Measurements from ENCODE around the gene LONP1. TPM values are rescaled to one million over a fixed set of nuclear protein-coding genes. Genes with fewer than 3 reads are reported as not detected.
A peak's percentile ranks its signal among the peaks of the same experiment; 100 is the strongest.

LONP1 gene
- total RNA-seq, 1 experiment from 2014 or later = 186 TPM

- H3K4me3 Mint-ChIP-seq = no peak overlapping the region
- CTCF ChIA-PET = no interaction called here
- no peaks in the 10 kb centered on the region for H3K9me3 Mint-ChIP-seq
- POLR2A ChIA-PET = no interaction called here
- no peak overlapping the region for H3K27ac Mint-ChIP-seq
- no peaks in the 10 kb centered on the region for H3K27me3 Mint-ChIP-seq (ENCODE audit: low read depth)
- no peak for DNase-seq (ENCODE audit: low spot score)
- peaks cover 71% of the 10 kb centered on the region for H3K36me3 Mint-ChIP-seq
- TF ChIP-seq HMGA2 (CRISPR knock-in tag; IDR thresholded peaks at IDR 0.05) = no peak
- no peak for TF ChIP-seq ZNF416 (CRISPR knock-in tag; IDR thresholded peaks at IDR 0.05)
- TF ChIP-seq OVOL2 (CRISPR knock-in tag; IDR thresholded peaks at IDR 0.05; ENCODE audit: borderline replicate concordance) = no peak
- no peak for TF ChIP-seq CBFB (CRISPR knock-in tag; IDR thresholded peaks at IDR 0.05; ENCODE audit: low read depth)
- no peak for TF ChIP-seq ZNF232 (CRISPR knock-in tag; IDR thresholded peaks at IDR 0.05)
- TF ChIP-seq PRDM15 (CRISPR knock-in tag; IDR thresholded peaks at IDR 0.05) = no peak
- no peak for ATAC-seq
- peaks cover 11% of the 10 kb centered on the region for H3K4me1 Mint-ChIP-seq
These were observed 56.0 kb downstream of the LONP1 start for GRCh38 chr19:5663904-5664303.

- H3K4me1 Mint-ChIP-seq = peaks cover 3% of the 10 kb centered on the region; the same call in 1 of the 2 replicates
- POLR2A ChIA-PET = no interaction called here
- no peak for ATAC-seq
- no peak for DNase-seq (ENCODE audit: low spot score)
- no peak overlapping the region for H3K4me3 Mint-ChIP-seq
- no peaks in the 10 kb centered on the region for H3K27me3 Mint-ChIP-seq (ENCODE audit: low read depth)
- H3K36me3 Mint-ChIP-seq = peaks cover 68% of the 10 kb centered on the region
- no peaks in the 10 kb centered on the region for H3K9me3 Mint-ChIP-seq
- 0 out of 2 replicates have a peak overlapping the region, but pooled peaks have one; percentile 24 for H3K27ac Mint-ChIP-seq
- no peak for TF ChIP-seq ELF4 (CRISPR knock-in tag; IDR thresholded peaks at IDR 0.05; ENCODE audit: low read depth)
- TF ChIP-seq USF1 (CRISPR knock-in tag; IDR thresholded peaks at IDR 0.05) = no peak
- TF ChIP-seq E2F4 (CRISPR knock-in tag; IDR thresholded peaks at IDR 0.05; ENCODE audit: borderline replicate concordance, low read depth) = no peak
- no peak for TF ChIP-seq IRF2 (CRISPR knock-in tag; IDR thresholded peaks at IDR 0.05; ENCODE audit: borderline replicate concordance, low read depth)
- TF ChIP-seq PRDM15 (CRISPR knock-in tag; IDR thresholded peaks at IDR 0.05) = no peak
- no peak for TF ChIP-seq NR3C1 (CRISPR knock-in tag; conservative IDR thresholded peaks at IDR 0.05; ENCODE audit: low read depth)
- TF ChIP-seq PREB (CRISPR knock-in tag; IDR thresholded peaks at IDR 0.05; ENCODE audit: borderline replicate concordance) = no peak
- TF ChIP-seq ZNF317 (CRISPR knock-in tag; IDR thresholded peaks at IDR 0.05; ENCODE audit: borderline replicate concordance, low read depth) = no peak
- TF ChIP-seq NFYB (CRISPR knock-in tag; conservative IDR thresholded peaks at IDR 0.05; ENCODE audit: low read depth) = no peak
- no peak for TF ChIP-seq KAT7 (CRISPR knock-in tag; IDR thresholded peaks at IDR 0.05; ENCODE audit: borderline replicate concordance)
- no peak for TF ChIP-seq CDX4 (CRISPR knock-in tag; IDR thresholded peaks at IDR 0.05; ENCODE audit: borderline replicate concordance)
- CTCF ChIA-PET = no interaction called here
These were observed 58.5 kb downstream of the LONP1 start for GRCh38 chr19:5661483-5661882.

Data from WTC11 (cell line).